GM21619 (cell line): ENCODE data around the gene CRY2.
"Not testable (repeated sequence)": the region's sequence is repeated elsewhere in the genome, so short reads cannot be mapped to it uniquely, and the experiment has no call there.

Experiments used
- ATAC-seq: cut with Tn5 transposase; IDR thresholded peaks from one replicate; pipeline ENCODE4 v1.9.1; 2021; ENCODE audit not compliant: unreplicated experiment

The CRY2 gene

GRCh38 chr11:45897556-45897955, 50.3 kb downstream of the CRY2 start:
- ATAC-seq: no peak

GRCh38 chr11:45899086-45899447, 51.8 kb downstream of the CRY2 start:
- no peak for ATAC-seq

- ATAC-seq: peak; percentile 54
These were observed 52.3 kb downstream of the CRY2 start for GRCh38 chr11:45899448-45900174.

- ATAC-seq: not testable (repeated sequence)
These were observed 53.0 kb downstream of the CRY2 start for GRCh38 chr11:45900175-45900800.

- ATAC-seq: no peak
These were observed 53.8 kb downstream of the CRY2 start for GRCh38 chr11:45900916-45901617.

- no peak for ATAC-seq
These were observed 54.4 kb downstream of the CRY2 start for GRCh38 chr11:45901626-45902025.

GRCh38 chr11:45902452-45903380, 55.4 kb downstream of the CRY2 start:
- no peak for ATAC-seq

GRCh38 chr11:45904309-45904915, 57.1 kb downstream of the CRY2 start:
- ATAC-seq: no peak

- no peak for ATAC-seq
These were observed 57.8 kb downstream of the CRY2 start for GRCh38 chr11:45905095-45905494.

- ATAC-seq: not testable (repeated sequence)
These were observed 58.3 kb downstream of the CRY2 start for GRCh38 chr11:45905576-45905975.

- ATAC-seq: no peak
These were observed 58.9 kb downstream of the CRY2 start for GRCh38 chr11:45906096-45906682.

- ATAC-seq: no peak
These were observed 59.8 kb downstream of the CRY2 start, which contains the start of gene FREY1 for GRCh38 chr11:45906965-45907611. TSS of gene FREY1 (minus strand) at chr11:45907271. CDS start at chr11:45907245, 26 bp downstream.

GRCh38 chr11:45907911-45908370, 60.7 kb downstream of the CRY2 start:
- no peak for ATAC-seq

GRCh38 chr11:45909594-45910475, 62.6 kb downstream of the CRY2 start:
- ATAC-seq: no peak

- ATAC-seq: no peak
These were observed 63.3 kb downstream of the CRY2 start for GRCh38 chr11:45910623-45911022.

- no peak for ATAC-seq
These were observed 66.2 kb downstream of the CRY2 start for GRCh38 chr11:45913514-45913913.

- ATAC-seq: no peak
These were observed 66.8 kb downstream of the CRY2 start for GRCh38 chr11:45913942-45914635.

- ATAC-seq: no peak
These were observed 68.2 kb downstream of the CRY2 start for GRCh38 chr11:45915446-45915845.
